VCaP (cell line): ENCODE data around the gene ZIC4.

Experiments used
- H3K27ac ChIP-seq: fragments of 450-650 bp; 2 replicates; pipeline ENCODE4 v1.5.1; 2017
- TF ChIP-seq, protein P1 (sequence below): fragments of 450-650 bp; conservative IDR thresholded peaks from 2 replicates; pipeline ENCODE4 v1.5.1; 2017; ENCODE audit warnings: mild to moderate bottlenecking, moderate library complexity

ZIC4 gene

GRCh38 chr3:147412917-147413685 lies 6.8 kb upstream of the ZIC4 start:
- TF ChIP-seq, protein P1, sequence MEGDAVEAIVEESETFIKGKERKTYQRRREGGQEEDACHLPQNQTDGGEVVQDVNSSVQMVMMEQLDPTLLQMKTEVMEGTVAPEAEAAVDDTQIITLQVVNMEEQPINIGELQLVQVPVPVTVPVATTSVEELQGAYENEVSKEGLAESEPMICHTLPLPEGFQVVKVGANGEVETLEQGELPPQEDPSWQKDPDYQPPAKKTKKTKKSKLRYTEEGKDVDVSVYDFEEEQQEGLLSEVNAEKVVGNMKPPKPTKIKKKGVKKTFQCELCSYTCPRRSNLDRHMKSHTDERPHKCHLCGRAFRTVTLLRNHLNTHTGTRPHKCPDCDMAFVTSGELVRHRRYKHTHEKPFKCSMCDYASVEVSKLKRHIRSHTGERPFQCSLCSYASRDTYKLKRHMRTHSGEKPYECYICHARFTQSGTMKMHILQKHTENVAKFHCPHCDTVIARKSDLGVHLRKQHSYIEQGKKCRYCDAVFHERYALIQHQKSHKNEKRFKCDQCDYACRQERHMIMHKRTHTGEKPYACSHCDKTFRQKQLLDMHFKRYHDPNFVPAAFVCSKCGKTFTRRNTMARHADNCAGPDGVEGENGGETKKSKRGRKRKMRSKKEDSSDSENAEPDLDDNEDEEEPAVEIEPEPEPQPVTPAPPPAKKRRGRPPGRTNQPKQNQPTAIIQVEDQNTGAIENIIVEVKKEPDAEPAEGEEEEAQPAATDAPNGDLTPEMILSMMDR, result no peak
- no peak overlapping the region for H3K27ac ChIP-seq

- TF ChIP-seq, protein P1, result no peak
- H3K27ac ChIP-seq, result no peak overlapping the region
Observed at GRCh38 chr3:147412261-147412916, 6.0 kb upstream of the ZIC4 start.

GRCh38 chr3:147411815-147412241 lies 5.5 kb upstream of the ZIC4 start:
- no peak overlapping the region for H3K27ac ChIP-seq
- TF ChIP-seq, protein P1, result no peak

GRCh38 chr3:147411238-147411814 lies 5.0 kb upstream of the ZIC4 start:
- no peak overlapping the region for H3K27ac ChIP-seq
- TF ChIP-seq, protein P1, result no peak

DNA sequence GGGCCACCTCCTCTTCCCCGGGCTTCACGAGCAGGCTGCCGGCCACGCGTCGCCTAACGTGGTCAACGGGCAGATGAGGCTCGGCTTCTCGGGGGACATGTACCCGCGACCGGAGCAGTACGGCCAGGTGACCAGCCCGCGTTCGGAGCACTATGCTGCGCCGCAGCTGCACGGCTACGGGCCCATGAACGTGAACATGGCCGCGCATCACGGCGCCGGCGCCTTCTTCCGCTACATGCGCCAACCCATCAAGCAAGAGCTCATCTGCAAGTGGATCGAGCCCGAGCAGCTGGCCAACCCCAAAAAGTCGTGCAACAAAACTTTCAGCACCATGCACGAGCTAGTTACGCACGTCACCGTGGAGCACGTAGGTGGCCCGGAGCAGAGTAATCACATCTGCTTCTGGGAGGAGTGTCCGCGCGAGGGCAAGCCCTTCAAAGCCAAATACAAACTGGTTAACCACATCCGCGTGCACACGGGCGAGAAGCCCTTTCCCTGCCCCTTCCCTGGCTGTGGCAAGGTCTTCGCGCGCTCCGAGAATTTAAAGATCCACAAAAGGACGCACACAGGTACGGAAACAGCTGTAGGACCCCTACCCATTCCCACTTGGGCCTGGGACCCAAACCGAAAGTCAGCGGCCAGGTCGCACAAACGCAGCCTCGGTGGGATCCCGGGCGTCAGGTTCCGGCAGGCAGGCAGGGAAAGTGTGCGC lies 4.3 kb upstream of the ZIC4 start:
- H3K27ac ChIP-seq, result no peak overlapping the region

GRCh38 chr3:147410116-147410525 lies 3.8 kb upstream of the ZIC4 start:
- TF ChIP-seq, protein P1, result no peak
- H3K27ac ChIP-seq, result no peak overlapping the region

More for the DNA sequence above, 4.3 kb upstream of the ZIC4 start:
- TF ChIP-seq, protein P1, result no peak
